GM19239 (cell line): Measurements from ENCODE around the gene PSG1.
"Not testable (repeated sequence)": the region's sequence is repeated elsewhere in the genome, so short reads cannot be mapped to it uniquely, and the experiment has no call there.

Source experiments
- DNase-seq: peaks from one replicate; pipeline ENCODE4 v3.0.0; 2011; ENCODE audit warnings: low spot score; ENCODE audit not compliant: insufficient read length
- FAIRE-seq: peaks from 2 replicates; lab custom pipeline; 2011; peaks lifted over from hg19 to GRCh38; lab: Jason Lieb, UNC

Gene PSG1

DNA sequence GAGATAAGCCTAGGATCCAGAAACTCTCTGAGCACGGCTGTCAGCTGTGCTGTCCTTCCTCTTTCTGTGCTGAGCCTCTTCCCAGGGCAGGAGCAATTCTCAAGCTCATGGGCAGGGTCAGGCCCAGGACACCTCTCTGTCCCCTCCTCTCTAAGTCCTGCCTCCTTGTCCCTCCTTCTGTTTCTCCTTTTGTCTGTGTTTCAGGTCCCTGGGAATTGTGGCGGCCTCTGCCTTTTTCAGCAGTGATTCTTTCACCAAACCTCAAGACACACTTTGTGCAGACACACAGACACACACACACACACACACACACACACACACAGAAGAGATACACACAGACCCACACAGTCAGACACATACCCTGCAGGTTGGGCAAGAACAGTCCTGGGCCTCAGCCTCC is at the start of gene PSG1:
Gene PSG1, minus strand, starts transcription at position 101 of the 400 bp plus-strand sequence. CDS start 132 bp downstream, outside the sequence.
- no peak for FAIRE-seq
- DNase-seq: no peak

DNA sequence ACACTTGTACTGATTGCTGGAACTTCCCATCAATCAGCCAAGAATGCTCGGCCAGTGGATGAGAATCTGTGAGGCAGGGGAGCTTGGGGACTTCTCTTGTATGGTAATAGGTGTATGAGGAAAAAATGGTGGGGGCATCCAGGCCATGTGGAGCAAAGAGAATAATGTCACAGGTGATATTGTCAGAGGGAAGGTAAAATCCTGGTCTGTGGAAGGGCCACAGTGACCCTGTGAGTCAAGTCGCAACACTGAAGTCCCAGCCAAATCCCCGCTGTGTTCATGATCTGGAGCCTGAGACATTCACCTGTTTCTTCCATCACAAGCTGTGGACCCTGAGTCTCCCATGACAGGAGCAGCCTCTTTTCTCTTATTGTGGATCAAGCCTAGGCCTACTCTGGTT is 49.4 kb upstream of the PSG1 start:
- no peak for FAIRE-seq
- no peak for DNase-seq

DNA sequence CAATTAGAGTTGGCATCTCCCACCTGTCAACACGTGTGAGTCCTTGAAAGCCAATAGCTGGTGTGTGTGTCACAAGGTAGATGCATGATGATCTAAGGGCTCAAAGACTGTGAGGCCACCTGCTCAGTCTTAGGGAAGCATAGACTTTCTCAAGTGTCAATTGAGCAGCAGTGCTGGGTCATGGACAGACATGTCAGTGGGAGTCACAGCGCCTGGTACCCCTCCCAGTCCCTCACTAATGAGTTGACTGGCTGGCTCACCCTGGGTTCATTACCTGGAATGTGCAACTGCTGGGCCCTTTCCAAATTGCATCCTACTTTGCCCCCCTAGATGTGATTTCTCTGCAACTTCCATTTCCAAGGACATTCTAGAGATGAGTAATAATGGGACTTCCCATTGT is 47.3 kb upstream of the PSG1 start:
- FAIRE-seq: no peak

DNA sequence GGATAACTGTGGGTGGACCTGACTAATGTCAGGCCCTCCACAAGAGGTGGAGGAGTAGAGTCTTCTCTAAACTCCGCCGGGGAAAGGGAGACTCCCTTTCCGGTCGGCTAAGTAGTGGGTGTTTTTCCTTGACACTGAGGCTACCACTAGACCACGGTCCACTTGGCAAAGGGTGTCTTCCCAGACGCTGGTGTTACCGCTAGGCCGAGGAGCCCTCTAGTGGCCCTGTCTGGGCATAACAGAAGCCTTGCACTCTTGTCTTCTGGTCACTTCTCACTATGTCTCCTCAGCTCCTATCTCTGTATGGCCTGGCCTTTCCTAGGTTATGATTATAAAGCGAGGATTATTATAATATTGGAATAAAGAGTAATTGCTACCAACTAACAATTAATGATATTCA is 43.6 kb upstream of the PSG1 start:
- peak; percentile 2 for DNase-seq
- not testable (repeated sequence) for FAIRE-seq

More for the DNA sequence above, 47.3 kb upstream of the PSG1 start:
- DNase-seq: no peak

DNA sequence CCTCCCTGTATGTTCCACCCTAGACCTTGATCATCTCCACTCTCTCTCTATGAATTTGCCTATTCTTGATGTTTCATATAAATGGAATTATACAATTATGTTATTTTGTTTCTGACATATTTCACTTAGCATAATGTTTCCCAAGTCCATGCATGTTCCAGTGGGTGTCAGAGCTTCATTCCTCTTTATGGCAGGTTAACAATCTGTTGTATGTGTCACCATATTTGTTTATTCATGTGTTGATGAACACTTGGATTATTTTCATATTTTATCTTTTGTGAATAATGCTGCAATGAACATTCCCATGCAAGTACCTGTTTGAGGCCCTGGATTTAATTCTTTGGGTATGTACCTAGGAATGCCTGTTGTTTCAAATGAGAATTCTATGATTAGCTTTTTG is 41.5 kb upstream of the PSG1 start:
- not testable (repeated sequence) for DNase-seq, FAIRE-seq

DNA sequence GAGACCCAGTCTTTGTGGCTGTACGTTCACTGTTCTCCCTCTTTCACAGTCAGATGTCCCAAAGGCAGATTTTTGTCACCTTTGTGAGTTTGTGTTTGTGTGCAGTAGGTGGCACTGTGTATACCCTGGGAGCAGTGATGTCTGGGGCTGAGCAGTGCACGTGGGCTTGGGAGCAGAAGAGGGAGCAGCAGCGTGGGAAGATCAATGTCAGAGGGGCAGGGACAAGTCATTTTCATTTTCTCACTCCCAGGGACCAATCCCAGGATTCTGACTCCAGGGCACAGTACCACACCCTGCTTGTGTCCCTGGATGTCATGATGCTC is 40.2 kb upstream of the PSG1 start:
- FAIRE-seq: no peak

DNA sequence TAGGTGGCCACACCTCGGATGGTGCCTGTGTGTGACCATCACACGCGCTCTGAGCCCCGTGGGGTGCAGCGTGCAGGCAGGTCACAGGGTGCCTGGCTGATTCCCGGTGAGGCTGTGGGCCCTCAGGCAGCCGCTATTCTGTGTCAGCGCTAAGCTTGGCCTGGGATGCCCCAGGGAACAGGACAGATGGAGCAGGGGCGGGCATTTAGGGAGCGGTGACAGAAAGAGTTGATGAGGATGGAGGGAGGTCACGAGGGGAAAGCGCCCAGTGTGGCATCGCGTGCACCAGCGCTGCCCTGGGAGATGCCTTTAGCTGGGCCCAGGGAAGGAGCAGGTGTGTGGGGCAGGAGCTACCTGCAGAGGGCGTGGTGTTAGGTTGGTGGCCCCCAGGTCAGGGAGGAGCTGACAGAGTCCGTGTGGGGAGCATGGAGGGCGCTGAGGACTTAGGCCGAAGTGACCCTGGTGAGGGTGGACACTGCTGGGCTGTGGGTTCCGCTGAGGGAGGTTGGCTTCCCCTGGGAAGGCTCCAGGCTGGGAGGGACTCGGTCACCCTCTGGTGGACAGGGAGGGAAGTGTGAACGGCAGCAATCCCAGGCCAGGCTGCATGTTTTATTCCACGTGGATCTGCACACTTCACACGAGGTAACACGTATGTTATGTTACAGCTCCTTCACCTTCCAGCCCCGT is 39.7 kb upstream of the PSG1 start:
- DNase-seq, FAIRE-seq: not testable (repeated sequence)

More for the DNA sequence above, 40.2 kb upstream of the PSG1 start:
- DNase-seq: no peak

DNA sequence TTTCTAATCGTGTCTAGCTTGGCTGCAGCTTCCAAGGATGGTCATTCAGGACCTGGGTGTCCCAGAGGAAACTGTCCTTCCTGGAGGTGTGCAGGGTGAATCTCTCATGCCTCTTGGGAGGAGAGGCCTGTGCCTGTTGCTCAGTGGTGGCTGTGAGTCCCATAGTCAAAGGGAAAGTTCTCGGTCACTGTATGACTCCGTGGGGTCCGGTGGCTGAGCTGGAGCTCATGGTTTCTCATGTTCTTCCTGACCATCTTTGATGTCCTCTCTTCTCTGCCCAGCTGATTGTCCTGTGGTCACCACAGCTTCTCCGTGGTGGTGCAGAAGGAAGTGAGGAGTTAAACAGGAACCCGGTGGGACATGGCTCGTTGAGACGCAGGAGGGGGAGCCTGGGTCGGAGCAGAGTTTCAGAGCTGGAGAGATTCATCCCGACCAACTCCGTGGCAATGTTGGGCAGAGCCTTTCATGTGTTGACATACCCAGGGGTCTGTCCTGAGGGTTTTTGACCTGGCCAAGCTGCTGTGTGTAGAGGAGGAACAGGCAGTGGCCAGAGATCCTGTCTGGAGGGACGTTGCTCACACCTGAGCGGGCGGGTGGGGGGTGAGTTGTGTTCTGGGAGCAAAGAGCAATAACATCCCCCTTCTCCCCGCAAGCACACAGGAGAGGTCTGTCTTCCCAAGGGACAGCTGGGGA is 39.0 kb upstream of the PSG1 start:
- DNase-seq, FAIRE-seq: not testable (repeated sequence)

DNA sequence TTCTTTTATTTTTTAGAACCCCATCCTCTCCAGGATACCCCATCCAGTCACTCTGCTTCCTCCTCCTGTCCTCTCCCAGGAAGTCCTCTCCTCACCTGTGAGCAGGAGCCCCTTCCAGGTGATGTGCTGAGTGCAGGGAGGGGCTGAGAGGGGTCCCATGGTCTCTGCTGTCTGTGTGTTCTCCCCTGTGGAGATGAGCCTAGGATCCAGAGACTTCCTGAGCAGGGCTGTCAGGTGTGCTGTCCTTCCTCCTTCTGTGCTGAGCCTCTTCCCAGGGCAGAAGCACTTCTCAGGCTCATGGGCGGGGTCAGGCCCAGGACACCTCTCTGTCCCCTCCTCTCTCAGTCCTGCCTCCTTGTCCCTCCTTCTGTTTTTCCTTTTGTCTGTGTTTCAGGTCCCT is 38.1 kb upstream of the PSG1 start, which contains the start of gene PSG6:
Gene PSG6, minus strand, starts transcription at position 261 of the 400 bp plus-strand sequence. Its CDS starts 102 bp downstream, at position 159.
- not testable (repeated sequence) for FAIRE-seq, DNase-seq

DNA sequence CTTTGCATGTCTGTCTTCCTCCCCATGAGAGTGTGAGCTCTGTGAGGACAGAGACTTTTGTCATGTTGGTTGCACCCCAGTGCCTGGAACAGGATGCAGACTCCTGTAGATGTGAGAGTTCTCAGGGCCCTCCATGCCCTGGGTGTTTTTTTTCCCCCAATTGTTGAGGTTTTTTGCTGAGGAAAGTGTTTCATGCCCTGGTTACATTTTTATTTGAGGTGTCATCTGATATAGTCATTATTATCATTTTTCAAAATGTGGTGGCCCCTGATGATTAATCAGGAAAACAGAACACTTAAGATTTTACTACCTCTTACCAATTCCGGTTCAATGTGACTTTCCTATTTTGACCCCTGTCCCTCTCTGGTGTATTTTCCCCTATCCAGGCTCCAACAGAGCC is 37.4 kb upstream of the PSG1 start:
- DNase-seq: not testable (repeated sequence)

DNA sequence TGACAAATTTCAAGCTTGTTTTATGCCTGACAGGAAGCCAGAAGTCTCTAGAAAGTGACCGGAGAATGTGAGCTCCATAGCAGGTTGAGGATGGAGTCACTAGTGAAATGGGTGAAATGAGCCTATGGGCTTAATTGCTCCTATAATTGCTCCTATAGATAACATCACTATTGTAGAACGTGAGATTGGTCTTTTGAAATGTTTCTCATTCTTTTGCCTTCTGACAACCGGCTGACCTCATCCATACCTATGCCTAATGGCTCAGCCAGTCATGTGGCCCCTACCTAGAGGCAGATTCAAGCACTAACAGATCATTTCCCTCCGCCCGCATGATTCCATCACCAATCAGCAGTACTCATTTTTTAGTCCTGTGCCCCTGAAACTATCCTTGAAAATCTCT is 34.0 kb upstream of the PSG1 start:
- DNase-seq, FAIRE-seq: not testable (repeated sequence)

More for the DNA sequence above, 37.4 kb upstream of the PSG1 start:
- FAIRE-seq: not testable (repeated sequence)

DNA sequence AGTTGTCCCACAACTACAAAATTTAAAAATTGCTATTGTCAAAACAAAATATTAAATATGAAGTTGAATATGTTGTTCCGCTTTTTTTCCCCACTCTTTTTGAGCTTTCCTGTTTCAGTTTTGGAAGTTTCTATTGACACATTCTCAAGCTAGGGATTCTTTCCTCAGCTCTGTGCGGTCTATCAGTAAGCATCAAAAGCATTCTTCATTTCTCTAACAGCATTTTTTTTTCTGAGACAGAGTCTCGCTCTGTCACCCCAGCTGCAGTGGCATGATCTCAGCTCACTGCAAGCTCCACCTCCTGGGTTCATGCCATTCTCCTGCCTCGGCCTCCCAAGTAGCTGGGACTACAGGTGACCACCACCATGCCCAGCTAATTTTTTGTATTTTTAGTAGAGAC is 33.4 kb upstream of the PSG1 start:
- FAIRE-seq, DNase-seq: not testable (repeated sequence)

DNA sequence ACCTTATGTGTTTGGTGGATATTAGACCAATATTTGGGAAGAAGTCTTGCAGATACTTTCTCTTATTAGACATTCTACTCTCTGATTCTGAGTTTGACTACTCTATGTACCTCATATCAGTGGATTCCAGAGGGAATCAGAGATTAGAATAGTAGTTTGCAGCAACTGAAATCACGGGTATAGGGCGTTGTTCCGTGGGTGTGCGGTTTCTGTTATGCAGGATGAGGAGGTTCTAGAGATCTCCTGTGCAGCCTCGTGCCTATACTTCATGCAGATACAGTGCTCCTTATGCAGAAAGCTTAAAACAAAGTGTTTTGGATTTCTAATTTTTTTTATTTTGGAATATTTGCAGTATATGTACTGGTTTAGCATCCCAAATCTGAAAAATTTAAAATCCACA is 32.2 kb upstream of the PSG1 start:
- DNase-seq: not testable (repeated sequence)

DNA sequence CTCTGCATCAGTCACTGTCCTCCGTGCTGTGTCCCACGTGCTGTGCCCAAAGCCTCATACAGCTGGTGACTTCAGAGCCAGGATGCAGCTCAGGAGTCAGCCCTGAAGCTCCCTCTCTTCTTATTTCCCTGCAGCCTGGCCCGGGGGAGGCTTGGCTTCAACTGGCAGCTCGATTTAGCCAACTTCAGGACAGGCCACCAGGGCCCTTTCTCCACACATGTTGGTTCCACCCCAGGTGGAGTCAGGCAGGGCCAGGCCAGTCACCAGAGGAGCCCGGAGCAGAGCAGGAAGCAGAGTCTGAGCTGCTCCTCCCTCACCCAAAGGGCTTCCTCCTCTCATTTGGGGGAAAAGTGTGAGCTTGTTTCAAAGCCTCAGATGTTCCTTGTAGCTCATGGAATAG is 26.6 kb upstream of the PSG1 start:
- not testable (repeated sequence) for DNase-seq, FAIRE-seq

More for the DNA sequence above, 32.2 kb upstream of the PSG1 start:
- not testable (repeated sequence) for FAIRE-seq

DNA sequence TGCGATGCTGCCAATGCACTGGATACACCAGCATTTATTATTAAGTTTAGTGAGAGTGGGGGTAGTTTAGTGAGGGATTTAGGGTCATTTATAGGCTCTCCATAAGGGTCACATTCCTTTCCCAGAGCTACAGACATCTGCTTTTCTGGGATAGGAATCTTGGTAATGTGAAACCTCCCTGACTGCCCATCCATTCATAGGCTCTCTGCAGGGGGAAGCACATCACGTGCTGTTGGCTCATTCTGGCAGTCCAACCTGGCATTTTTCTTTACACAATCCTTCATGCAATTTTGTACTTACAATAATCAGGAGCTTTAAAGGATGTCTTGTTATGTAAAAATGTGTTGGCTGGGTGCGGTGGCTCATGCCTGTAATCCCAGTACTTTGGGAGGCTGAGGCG is 21.0 kb upstream of the PSG1 start:
- FAIRE-seq: not testable (repeated sequence)

DNA sequence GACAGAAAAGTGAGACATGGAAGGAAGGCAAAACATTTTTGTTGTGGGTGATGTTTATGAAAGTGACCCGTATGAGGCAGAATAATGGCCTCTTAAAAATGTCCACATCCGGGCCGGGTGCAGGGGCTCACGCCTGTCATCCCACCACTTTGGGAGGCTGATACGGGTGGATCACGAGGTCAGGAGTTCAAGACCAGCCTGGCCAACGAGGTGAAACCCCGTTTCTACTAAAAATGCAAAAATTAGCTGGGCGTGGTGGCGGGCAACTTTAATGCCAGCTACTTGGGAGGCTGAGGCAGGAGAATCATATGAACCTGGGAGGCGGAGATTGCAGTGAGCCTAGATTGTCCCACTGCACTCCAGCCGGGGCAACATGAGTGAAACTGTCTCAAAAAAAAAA is 20.2 kb upstream of the PSG1 start:
- not testable (repeated sequence) for FAIRE-seq, DNase-seq

More for the DNA sequence above, 21.0 kb upstream of the PSG1 start:
- DNase-seq: not testable (repeated sequence)

DNA sequence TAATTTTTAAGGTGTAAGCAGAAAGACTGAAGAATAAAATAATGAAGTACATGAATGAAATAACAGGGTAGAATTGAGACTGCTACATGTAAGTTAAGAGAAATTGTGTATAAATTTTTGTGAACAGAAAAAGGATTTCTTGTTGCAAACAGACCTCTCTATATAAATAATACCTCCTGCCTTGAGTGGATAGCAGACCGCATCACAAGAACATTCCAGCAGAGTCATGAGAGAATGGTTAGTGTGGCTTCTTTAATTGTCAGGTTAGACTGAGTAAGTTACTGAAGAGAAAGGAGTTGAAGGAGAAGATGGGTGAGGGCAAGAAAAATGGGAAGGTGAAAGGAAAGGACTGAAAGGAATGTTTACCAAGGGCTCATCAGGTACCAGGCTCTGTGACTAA is 19.6 kb upstream of the PSG1 start:
- FAIRE-seq, DNase-seq: not testable (repeated sequence)

DNA sequence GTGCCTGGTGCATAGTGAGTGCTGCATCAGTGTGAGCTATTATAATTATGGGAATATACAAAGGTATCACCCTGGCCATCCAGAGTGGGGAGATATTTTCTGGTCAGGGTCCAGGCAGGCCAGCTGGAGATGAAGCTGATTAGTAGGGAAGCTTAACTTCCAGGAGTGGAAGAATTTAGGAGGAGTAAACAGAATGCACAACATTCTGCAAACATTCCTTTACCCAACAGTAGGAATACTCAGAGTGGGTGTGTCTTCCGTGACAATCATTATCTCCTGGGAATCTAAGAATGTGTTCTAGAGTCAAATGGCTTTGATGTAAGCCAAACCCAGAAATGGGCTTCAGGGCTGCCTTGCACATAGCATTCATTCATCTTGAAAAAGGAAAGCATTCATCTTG is 19.1 kb upstream of the PSG1 start:
- FAIRE-seq, DNase-seq: not testable (repeated sequence)

DNA sequence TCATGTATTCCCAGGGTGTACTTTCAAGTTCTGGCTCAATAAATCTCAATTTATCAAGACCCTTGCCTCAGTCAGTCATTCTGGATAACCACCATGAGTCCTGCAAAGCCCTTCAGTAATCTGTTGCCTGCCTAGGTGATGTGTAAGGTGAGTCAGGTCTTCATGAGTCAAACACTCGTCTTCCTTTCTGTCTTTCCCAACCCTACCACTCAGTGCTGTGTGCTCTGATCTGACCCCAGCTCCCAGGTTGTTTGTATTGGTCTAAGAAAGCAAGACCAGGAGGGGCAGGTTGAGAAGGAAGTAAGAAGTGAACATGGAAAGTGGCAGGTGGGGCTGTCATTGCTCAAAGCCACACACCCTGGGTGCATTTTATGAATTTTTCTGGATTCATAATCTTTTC is 18.2 kb upstream of the PSG1 start:
- FAIRE-seq, DNase-seq: not testable (repeated sequence)

DNA sequence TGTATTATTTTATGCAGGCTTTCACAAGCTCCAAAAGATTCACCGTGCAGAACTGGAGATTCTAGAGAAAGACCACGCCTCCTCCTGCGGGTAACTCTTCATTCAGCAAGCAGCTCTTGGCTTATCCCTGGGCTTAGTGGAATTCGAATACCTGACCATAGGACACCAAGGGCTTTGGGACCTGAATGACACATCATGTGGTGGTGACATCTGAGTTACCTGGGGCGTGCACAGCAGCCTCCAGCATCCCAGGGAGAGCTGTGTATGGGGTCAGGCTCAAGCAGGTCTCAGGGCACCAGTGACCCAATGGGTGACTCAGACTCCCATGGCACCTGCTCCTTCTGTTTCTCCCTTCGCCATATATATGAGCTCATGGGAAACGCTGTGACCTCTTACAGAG is 10.9 kb upstream of the PSG1 start:
- FAIRE-seq, DNase-seq: not testable (repeated sequence)

DNA sequence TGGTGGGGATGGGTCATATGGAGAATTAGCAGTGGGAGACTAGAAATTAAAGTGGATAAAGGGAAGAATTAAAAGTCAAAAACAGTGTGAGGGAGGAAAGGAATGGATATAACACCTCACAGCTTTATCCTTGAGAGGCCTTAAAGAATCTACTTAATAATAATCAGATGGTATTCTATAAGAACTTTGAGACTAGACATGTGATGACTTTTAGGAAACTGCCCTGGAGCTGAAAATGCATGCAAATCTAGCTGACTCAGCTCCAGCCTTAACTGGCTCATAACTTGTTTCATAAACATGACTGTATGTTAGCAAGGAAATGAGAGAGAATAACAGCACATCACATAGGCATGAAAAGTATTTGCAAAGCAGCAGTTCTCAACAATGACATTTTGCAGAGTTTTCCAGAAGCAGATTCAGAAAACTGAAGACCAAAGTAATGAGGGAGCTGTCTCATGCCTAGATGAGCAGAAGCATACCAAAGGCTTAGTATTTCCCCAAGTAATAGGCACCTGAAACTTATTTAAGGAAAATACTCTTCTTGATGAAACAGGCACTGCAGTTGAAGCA is 8.4 kb upstream of the PSG1 start:
- not testable (repeated sequence) for FAIRE-seq, DNase-seq
